Measurements from ENCODE around the gene CCDC187.

- TF ChIP-seq POLR2AphosphoS5 (IDR thresholded peaks at IDR 0.05; ENCODE audit: low read depth, low read length): no peak
- no peak for TF ChIP-seq TAF1 (IDR thresholded peaks at IDR 0.05; ENCODE audit: borderline replicate concordance, insufficient read depth, low read length)
- no peak for TF ChIP-seq REST (IDR thresholded peaks at IDR 0.05; ENCODE audit: insufficient read depth in 1 of 2, low read depth in 2 of 2, low read length in 2 of 2)
- TF ChIP-seq SIN3A (IDR thresholded peaks at IDR 0.05; ENCODE audit: borderline replicate concordance, insufficient read depth, low read length): no peak
Observed at GRCh38 chr9:136329211-136329627, 25.3 kb upstream of the CCDC187 start.

All from PFSK-1 (cell line).